Measurements from ENCODE around the gene SERPINA12. TPM values are rescaled to one million over a fixed set of nuclear protein-coding genes. Genes with fewer than 3 reads are reported as not detected.
A peak's percentile ranks its signal among the peaks of the same experiment; 100 is the strongest.

SERPINA12 gene
- total and polyA plus RNA-seq, 2 donors = 0.05 to 0.71 TPM

DNA sequence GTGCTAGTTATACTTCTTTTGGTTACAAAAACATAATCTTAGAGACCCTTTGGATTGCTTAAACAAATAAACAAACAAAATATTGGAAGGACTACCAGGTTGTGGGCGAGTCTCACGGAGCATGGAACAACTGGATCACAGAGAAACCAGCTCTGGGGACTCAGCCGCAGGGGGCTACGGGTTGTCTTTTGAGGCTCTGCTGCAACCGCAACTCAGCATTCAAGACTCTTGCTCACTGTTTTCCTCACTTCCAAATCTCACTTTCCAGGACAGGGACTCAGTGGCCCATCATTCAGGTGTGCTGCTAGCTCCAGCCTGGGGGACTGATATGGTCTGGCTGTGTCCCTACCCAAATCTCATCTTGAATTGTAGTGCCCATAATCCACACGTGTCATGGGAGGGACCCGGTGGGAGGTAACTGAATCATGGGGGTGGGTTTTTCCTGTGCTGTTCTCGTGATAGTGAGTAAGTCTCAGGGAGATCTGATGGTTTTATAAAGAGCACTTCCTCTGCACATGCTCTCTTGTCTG is 37.9 kb upstream of the SERPINA12 start:
- Histone ChIP-seq H3K27ac (ENCODE audit: low read depth in 1 of 2, low read length in 1 of 2) (no peak overlapping the region), H3K9me3 (ENCODE audit: control insufficient read depth in 2 of 2, insufficient read depth in 1 of 2, low read length in 1 of 2) (no peaks in the 10 kb centered on the region), H3K27me3 (ENCODE audit: control insufficient read depth in 2 of 2, insufficient read depth in 1 of 2, low read length in 1 of 2) (peaks cover 0 to 4% of the 10 kb centered on the region in 2 donors), H3K36me3 (ENCODE audit: control insufficient read depth in 2 of 2, insufficient read depth in 2 of 2, low read length in 1 of 2) (no peaks in the 10 kb centered on the region), H3K4me3 (ENCODE audit: low read length in 2 of 2) (no peak overlapping the region), H3K4me1 (ENCODE audit: control insufficient read depth in 2 of 2, insufficient read depth in 2 of 2, low read length in 2 of 2) (peaks cover 0 to 3% of the 10 kb centered on the region in 2 donors)
- 90% methylated on average over 8 of the region's 8 CpGs for WGBS
- no peak for DNase-seq (ENCODE audit: low read depth in 6 of 9, low spot score in 9 of 9)

DNA sequence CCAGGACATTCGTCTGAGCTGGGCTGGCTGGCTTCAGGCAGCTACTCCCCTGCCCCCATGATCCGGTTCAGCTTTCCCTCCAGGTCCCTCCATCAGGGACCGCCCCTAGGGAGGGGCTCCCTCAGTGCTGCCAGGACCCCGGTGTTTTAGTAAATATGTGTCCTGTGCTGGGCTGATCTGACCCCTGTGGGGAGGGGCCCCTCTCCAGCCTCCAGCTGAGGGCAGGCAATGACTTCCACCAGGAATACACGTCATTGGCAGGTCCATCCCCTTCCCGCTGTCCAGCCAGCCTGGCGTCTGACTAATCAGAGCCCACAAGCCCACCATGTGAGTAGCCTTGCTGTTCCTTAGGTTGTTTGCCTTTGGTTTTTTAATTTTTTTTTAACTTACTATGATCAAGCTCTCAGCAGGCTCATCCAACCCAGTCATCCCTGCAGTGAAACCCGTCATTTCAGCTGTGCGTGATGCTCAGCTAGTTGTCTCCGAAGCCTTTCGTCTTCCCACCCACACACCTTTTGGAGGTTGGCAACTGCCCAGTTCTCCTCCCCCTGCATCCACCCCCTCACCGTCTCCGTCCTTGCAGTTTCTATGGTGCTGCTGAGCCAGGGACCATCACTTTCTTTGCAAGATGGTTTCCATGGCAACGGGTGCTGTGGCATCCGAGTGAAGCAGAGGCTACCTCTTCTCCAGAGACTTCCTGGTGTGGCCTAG is 36.0 kb upstream of the SERPINA12 start:
- no peaks in the 10 kb centered on the region for H3K36me3 ChIP-seq (ENCODE audit: control insufficient read depth in 2 of 2, insufficient read depth in 2 of 2, low read length in 1 of 2)
- DNase-seq (ENCODE audit: low read depth in 6 of 9, low spot score in 9 of 9) = no peak
- H3K27ac ChIP-seq (ENCODE audit: low read depth in 1 of 2, low read length in 1 of 2) = no peak overlapping the region
- H3K4me1 ChIP-seq (ENCODE audit: control insufficient read depth in 2 of 2, insufficient read depth in 2 of 2, low read length in 2 of 2) = peaks cover 0 to 3% of the 10 kb centered on the region in 2 donors
- H3K4me3 ChIP-seq (ENCODE audit: low read length in 2 of 2) = no peak overlapping the region
- 69% methylated on average over 15 of the region's 15 CpGs for WGBS
- H3K9me3 ChIP-seq (ENCODE audit: control insufficient read depth in 2 of 2, insufficient read depth in 1 of 2, low read length in 1 of 2) = no peaks in the 10 kb centered on the region
- H3K27me3 ChIP-seq (ENCODE audit: control insufficient read depth in 2 of 2, insufficient read depth in 1 of 2, low read length in 1 of 2) = peaks cover 0 to 4% of the 10 kb centered on the region in 2 donors

DNA sequence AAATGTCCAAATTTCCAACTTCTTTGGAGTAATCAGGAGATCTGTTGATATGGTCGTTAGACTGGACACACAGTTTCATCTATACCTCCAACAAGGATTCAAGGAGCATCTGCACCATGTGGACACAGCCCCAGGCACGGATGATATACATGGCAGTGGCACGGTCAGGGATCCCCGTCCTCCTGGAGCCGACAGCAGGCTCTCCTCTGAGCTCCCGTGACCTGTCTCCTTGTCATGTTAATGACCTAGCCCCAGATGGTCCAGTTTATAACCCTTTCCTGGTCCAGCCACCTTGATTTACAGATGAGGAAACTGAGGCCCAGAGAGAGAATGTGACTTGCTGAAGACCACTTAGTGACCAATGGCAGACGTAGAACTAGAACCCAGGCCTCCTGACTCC is 35.5 kb upstream of the SERPINA12 start:
- Histone ChIP-seq H3K4me1 (ENCODE audit: control insufficient read depth in 2 of 2, insufficient read depth in 2 of 2, low read length in 2 of 2) (peaks cover 0 to 3% of the 10 kb centered on the region in 2 donors), H3K27me3 (ENCODE audit: control insufficient read depth in 2 of 2, insufficient read depth in 1 of 2, low read length in 1 of 2) (peaks cover 0 to 2% of the 10 kb centered on the region in 2 donors), H3K36me3 (ENCODE audit: control insufficient read depth in 2 of 2, insufficient read depth in 2 of 2, low read length in 1 of 2) (no peaks in the 10 kb centered on the region), H3K9me3 (ENCODE audit: control insufficient read depth in 2 of 2, insufficient read depth in 1 of 2, low read length in 1 of 2) (no peaks in the 10 kb centered on the region), H3K27ac (ENCODE audit: low read depth in 1 of 2, low read length in 1 of 2) (no peak overlapping the region), H3K4me3 (ENCODE audit: low read length in 2 of 2) (no peak overlapping the region)
- DNase-seq (ENCODE audit: low read depth in 6 of 9, low spot score in 9 of 9) = no peak
- 65% methylated on average over 7 of the region's 7 CpGs for WGBS

DNA sequence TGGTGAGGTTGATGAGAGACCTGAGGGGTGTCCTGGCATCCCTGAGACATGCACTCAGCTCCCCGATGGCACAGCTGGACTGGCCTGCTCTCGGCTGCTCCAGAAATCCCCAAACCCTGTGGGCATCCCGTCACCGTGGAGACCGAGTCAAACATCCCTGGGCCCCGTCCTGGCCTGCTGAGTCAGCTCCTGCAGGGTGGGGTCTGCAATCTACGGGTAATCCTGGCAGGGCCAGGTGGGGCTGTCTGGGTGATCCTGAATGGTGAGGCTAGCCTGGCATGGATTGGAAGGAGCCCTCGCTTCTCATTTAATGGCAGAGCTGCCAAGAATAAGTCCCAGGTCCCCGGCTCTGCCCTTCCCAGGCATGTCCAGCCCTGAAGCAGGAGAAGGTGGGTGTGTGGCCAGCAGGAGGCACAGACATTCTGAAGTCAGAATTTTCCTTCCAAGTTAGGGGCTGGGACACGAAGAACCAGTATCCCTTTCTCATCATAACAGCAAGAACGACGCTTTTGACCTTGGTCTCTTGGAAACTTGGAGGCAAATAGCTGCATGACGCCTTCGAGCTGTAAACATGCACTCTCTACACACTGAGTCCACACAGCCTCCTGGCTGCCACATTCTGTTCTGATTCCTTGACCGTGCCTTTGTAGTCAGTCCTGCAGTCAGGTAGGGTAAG is 34.3 kb upstream of the SERPINA12 start:
- no peaks in the 10 kb centered on the region for H3K9me3 ChIP-seq (ENCODE audit: control insufficient read depth in 2 of 2, insufficient read depth in 1 of 2, low read length in 1 of 2)
- no peak overlapping the region for H3K4me3 ChIP-seq (ENCODE audit: low read length in 2 of 2)
- peak overlapping the region in 1 of 2 donors; percentile 11 for H3K27ac ChIP-seq (ENCODE audit: low read depth in 1 of 2, low read length in 1 of 2)
- DNase-seq (ENCODE audit: low read depth in 6 of 9, low spot score in 9 of 9) = no peak
- no peaks in the 10 kb centered on the region for H3K27me3 ChIP-seq (ENCODE audit: control insufficient read depth in 2 of 2, insufficient read depth in 1 of 2, low read length in 1 of 2)
- 86% methylated on average over 15 of the region's 15 CpGs for WGBS
- H3K36me3 ChIP-seq (ENCODE audit: control insufficient read depth in 2 of 2, insufficient read depth in 2 of 2, low read length in 1 of 2) = no peaks in the 10 kb centered on the region
- H3K4me1 ChIP-seq (ENCODE audit: control insufficient read depth in 2 of 2, insufficient read depth in 2 of 2, low read length in 2 of 2) = peaks cover 0 to 3% of the 10 kb centered on the region in 2 donors

DNA sequence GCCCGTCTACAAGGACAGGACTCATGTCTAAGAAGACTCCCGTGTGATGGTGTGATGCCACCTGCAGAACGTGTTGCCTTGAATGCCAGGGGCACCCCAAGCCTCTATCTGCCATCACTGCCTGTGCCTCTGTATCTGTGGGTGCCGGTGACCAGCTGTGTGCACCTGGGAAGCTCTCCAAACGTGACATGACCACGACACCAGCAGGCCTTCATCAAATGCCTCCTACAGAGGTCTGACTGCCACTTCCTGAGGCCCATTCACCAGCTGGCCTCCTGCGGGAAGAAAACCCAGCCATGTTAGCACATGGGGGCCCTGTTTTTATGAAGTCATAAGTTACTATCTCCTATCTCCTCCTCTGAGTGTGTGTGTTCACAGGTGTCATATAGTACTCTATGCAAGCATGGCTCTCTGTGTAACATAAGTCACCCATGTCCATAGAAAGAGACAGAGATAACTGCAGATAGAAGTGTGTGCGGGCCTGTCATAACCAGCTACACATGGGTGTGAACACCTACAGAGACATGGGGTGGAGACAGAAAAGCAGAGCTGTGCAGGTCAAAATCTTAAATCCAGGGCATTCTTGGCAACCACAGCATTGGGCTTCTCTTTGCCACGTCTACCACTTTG is 33.7 kb upstream of the SERPINA12 start:
- Histone ChIP-seq H3K9me3 (ENCODE audit: control insufficient read depth in 2 of 2, insufficient read depth in 1 of 2, low read length in 1 of 2) (no peaks in the 10 kb centered on the region), H3K4me1 (ENCODE audit: control insufficient read depth in 2 of 2, insufficient read depth in 2 of 2, low read length in 2 of 2) (peaks cover 0 to 3% of the 10 kb centered on the region in 2 donors), H3K27me3 (ENCODE audit: control insufficient read depth in 2 of 2, insufficient read depth in 1 of 2, low read length in 1 of 2) (no peaks in the 10 kb centered on the region), H3K4me3 (ENCODE audit: low read length in 2 of 2) (no peak overlapping the region), H3K27ac (ENCODE audit: low read depth in 1 of 2, low read length in 1 of 2) (peak overlapping the region in 1 of 2 donors; percentile 11), H3K36me3 (ENCODE audit: control insufficient read depth in 2 of 2, insufficient read depth in 2 of 2, low read length in 1 of 2) (no peaks in the 10 kb centered on the region)
- no peak for DNase-seq (ENCODE audit: low read depth in 6 of 9, low spot score in 9 of 9)
- 77% methylated on average over 9 of the region's 9 CpGs for WGBS

DNA sequence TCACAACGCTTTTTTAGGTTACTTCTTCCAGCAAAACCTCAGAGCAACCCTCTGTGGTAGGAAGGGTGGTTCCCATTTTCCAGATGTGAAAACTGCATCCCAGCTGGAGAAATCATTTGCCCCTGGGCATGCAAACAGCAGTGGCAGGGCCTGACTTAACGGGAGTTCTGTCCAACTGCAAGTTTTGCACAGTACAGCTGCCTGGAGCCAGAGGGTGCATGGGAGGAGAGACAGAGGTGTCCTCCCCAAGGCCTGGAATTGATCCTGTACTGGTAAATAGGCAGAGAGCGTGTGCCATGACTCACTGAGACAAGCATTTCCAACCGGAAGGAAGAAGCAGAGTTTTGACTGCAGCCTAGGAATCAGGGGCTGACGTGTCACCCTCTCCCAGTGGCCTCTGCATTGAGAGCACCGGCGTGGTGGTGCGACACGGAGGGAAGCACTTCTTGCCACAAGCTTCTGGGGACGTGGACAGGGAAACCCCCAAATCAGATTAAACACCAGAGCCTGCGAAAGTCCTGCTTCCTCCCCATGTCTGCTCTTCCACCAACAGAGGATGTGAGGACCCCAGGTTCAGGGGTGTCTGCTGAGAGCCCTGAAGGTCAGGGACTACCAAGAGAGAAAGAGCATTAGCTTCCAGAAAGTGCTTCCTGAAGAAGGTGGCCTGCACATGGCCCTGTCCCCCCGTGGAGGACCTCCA is 33.0 kb upstream of the SERPINA12 start:
- DNase-seq (ENCODE audit: low read depth in 6 of 9, low spot score in 9 of 9) = no peak
- H3K27me3 ChIP-seq (ENCODE audit: control insufficient read depth in 2 of 2, insufficient read depth in 1 of 2, low read length in 1 of 2) = no peaks in the 10 kb centered on the region
- peaks cover 0 to 3% of the 10 kb centered on the region in 2 donors for H3K4me1 ChIP-seq (ENCODE audit: control insufficient read depth in 2 of 2, insufficient read depth in 2 of 2, low read length in 2 of 2)
- no peaks in the 10 kb centered on the region for H3K9me3 ChIP-seq (ENCODE audit: control insufficient read depth in 2 of 2, insufficient read depth in 1 of 2, low read length in 1 of 2)
- 84% methylated on average over 12 of the region's 12 CpGs for WGBS
- H3K4me3 ChIP-seq (ENCODE audit: low read length in 2 of 2) = no peak overlapping the region
- no peaks in the 10 kb centered on the region for H3K36me3 ChIP-seq (ENCODE audit: control insufficient read depth in 2 of 2, insufficient read depth in 2 of 2, low read length in 1 of 2)
- no peak overlapping the region for H3K27ac ChIP-seq (ENCODE audit: low read depth in 1 of 2, low read length in 1 of 2)

DNA sequence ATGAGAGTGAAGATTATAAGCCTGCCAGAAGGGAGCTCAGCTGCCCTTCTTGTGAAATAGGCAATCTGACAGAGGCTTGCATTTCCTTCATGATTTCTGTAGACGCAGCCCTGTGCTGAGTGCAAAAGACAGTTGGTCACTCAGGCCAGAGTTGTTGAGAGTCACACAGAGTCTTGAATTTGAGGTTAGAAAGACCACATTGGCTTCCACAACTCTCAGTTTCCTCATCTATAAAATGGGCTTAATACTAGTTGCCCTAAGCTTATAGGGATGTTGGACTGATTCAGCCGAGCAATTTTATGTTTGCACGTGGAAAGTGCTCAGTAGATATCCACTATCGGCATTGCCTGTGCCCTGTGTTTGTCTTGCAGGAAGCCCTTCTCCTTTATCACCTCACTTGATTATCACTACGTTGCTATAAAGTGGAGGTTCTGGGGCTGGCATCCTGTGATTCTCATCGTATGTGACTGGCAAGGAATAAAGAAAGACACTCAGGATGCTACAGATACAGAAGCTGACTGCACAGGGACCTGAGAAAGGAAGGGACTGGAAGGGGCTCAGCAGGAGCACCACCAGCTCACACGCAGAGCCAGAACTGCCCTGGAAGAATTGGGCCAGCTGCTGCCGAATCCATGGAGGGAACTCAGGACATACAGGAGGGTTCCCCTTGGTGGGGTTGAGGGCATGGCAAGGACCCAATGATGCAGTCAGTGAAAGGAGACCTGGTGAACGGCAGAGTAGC is 32.1 kb upstream of the SERPINA12 start:
- no peak overlapping the region for H3K27ac ChIP-seq (ENCODE audit: low read depth in 1 of 2, low read length in 1 of 2)
- no peaks in the 10 kb centered on the region for H3K27me3 ChIP-seq (ENCODE audit: control insufficient read depth in 2 of 2, insufficient read depth in 1 of 2, low read length in 1 of 2)
- H3K4me1 ChIP-seq (ENCODE audit: control insufficient read depth in 2 of 2, insufficient read depth in 2 of 2, low read length in 2 of 2) = peaks cover 0 to 3% of the 10 kb centered on the region in 2 donors
- 87% methylated on average over 9 of the region's 9 CpGs for WGBS
- H3K4me3 ChIP-seq (ENCODE audit: low read length in 2 of 2) = no peak overlapping the region
- no peaks in the 10 kb centered on the region for H3K36me3 ChIP-seq (ENCODE audit: control insufficient read depth in 2 of 2, insufficient read depth in 2 of 2, low read length in 1 of 2)
- no peaks in the 10 kb centered on the region for H3K9me3 ChIP-seq (ENCODE audit: control insufficient read depth in 2 of 2, insufficient read depth in 1 of 2, low read length in 1 of 2)
- DNase-seq (ENCODE audit: low read depth in 6 of 9, low spot score in 9 of 9) = no peak

DNA sequence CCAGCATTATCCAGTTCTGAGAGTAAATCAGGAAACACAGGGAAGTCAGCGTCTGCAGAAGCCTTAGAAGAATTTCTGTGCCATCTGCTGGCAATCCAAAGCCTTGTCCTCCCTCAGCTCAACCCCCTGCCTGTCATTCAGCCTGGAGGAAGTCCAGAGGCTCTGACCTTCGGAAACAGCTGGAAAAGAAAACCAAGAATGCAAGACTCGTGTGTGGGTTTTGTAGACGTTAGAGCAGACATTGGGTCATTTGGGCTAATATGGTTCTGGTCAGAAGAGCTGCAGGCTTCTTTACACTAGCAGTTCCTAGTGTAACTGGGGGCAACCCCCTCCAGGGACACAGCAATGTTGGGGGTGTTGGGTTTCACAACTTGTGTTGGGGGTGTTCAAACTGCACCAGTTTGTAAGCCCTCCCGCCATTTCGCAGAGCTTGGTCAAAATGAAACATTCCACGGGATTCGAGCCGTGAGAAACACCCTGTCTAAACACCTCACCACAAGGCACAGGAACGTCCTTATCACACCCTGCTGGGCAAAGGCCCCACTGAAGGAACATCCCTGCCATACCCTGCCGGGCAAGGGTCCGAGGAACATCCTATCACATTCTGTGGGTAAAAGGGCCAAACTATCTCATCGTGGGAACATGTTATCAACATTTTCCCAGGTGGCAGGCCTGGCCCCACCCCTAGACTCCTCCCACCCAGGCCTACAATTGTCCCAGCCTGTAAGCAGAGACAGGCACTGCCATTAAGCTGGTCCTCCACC is 30.9 kb upstream of the SERPINA12 start:
- no peak for DNase-seq (ENCODE audit: low read depth in 6 of 9, low spot score in 9 of 9)
- 41% methylated on average over 13 of the region's 13 CpGs for WGBS
- peaks cover 0 to 3% of the 10 kb centered on the region in 2 donors for H3K4me1 ChIP-seq (ENCODE audit: control insufficient read depth in 2 of 2, insufficient read depth in 2 of 2, low read length in 2 of 2)
- no peak overlapping the region for H3K4me3 ChIP-seq (ENCODE audit: low read length in 2 of 2)
- no peaks in the 10 kb centered on the region for H3K27me3 ChIP-seq (ENCODE audit: control insufficient read depth in 2 of 2, insufficient read depth in 1 of 2, low read length in 1 of 2)
- no peak overlapping the region for H3K27ac ChIP-seq (ENCODE audit: low read depth in 1 of 2, low read length in 1 of 2)
- no peaks in the 10 kb centered on the region for H3K36me3 ChIP-seq (ENCODE audit: control insufficient read depth in 2 of 2, insufficient read depth in 2 of 2, low read length in 1 of 2)
- no peaks in the 10 kb centered on the region for H3K9me3 ChIP-seq (ENCODE audit: control insufficient read depth in 2 of 2, insufficient read depth in 1 of 2, low read length in 1 of 2)

Measured in thymus (tissue), 11 donors.